IMR-90 (cell line): Measurements from ENCODE around the gene CYP2E1. TPM values are rescaled to one million over a fixed set of nuclear protein-coding genes. Genes with fewer than 3 reads are reported as not detected.

Experiments used
- ATAC-seq: fragments of 200-7000 bp; cut with Tn5 transposase; 2 replicates; pipeline ENCODE4 v1.9.1; 2020; ENCODE audit warnings: low read depth, mild to moderate bottlenecking, moderate library complexity
- BruUV-seq: library from RNA; stranded (reverse); fragments of 400-500 nt; replicated peaks from 2 replicates; lab custom pipeline; 2021; lab: Mats Ljungman, UMichigan
- CTCF ChIA-PET: fragments of 300-600 bp; formaldehyde crosslinking; extraction: SDS; loops from one replicate; lab custom pipeline; 2021; ENCODE audit warnings: antibody characterized with exemption; lab: Yijun Ruan, JAX
- POLR2A ChIA-PET: fragments of 300-600 bp; sonication (Branson Sonifier 250); formaldehyde crosslinking; loops from one replicate; lab custom pipeline; 2022; ENCODE audit warnings: antibody characterized with exemption; ENCODE audit not compliant: unreplicated experiment; lab: Charles Lee
- DNase-seq: peaks from one replicate; pipeline ENCODE4 v3.0.0; 2013
- H2AFZ ChIP-seq: replicated peaks from 2 replicates; pipeline ENCODE3; 2013; ENCODE audit warnings: low read length, mild to moderate bottlenecking; ENCODE audit not compliant: poor library complexity
- H2AK5ac ChIP-seq: 2 replicates; pipeline ENCODE4 v1.6.1; 2013; ENCODE audit warnings: low read depth, low read length, inconsistent platforms
- H2AK9ac ChIP-seq: replicated peaks from 2 replicates; pipeline ENCODE3; 2013; ENCODE audit warnings: mild to moderate bottlenecking, low read depth, low read length, moderate library complexity; ENCODE audit not compliant: poor library complexity
- H2BK120ac ChIP-seq: 2 replicates; pipeline ENCODE4 v1.6.1; 2013; ENCODE audit warnings: low read depth, low read length, inconsistent platforms
- H2BK15ac ChIP-seq: 3 replicates; pipeline ENCODE4 v1.6.1; 2013; ENCODE audit warnings: low read depth, low read length, inconsistent platforms
- H2BK20ac ChIP-seq: 2 replicates; pipeline ENCODE4 v1.6.1; 2013; ENCODE audit warnings: low read depth, mild to moderate bottlenecking, inconsistent platforms, low read length, moderate library complexity
- H2BK5ac ChIP-seq: 2 replicates; pipeline ENCODE4 v1.6.1; 2013; ENCODE audit warnings: mild to moderate bottlenecking, low read depth, low read length, inconsistent platforms; ENCODE audit not compliant: poor library complexity, severe bottlenecking
- H3K14ac ChIP-seq: replicated peaks from 2 replicates; pipeline ENCODE4 v1.6.1; 2013; ENCODE audit warnings: low read depth, low read length, inconsistent platforms
- H3K18ac ChIP-seq: 2 replicates; pipeline ENCODE4 v1.6.1; 2013; ENCODE audit warnings: low read depth, low read length, control low read depth
- H3K23ac ChIP-seq: 2 replicates; pipeline ENCODE4 v1.6.1; 2013; ENCODE audit warnings: low read depth, low read length, inconsistent platforms
- H3K27ac ChIP-seq: 2 replicates; pipeline ENCODE4 v1.5.1; 2013; ENCODE audit warnings: mild to moderate bottlenecking, control low read depth, low read length; ENCODE audit not compliant: insufficient read depth
- H3K27me3 ChIP-seq: 2 replicates; pipeline ENCODE4 v1.6.1; 2013; ENCODE audit warnings: low read length; ENCODE audit not compliant: control insufficient read depth, insufficient read depth
- H3K36me3 ChIP-seq: 2 replicates; pipeline ENCODE4 v1.6.1; 2013; ENCODE audit warnings: low read length, mixed read lengths; ENCODE audit not compliant: control insufficient read depth, insufficient read depth
- H3K4ac ChIP-seq: 2 replicates; pipeline ENCODE4 v1.6.1; 2013; ENCODE audit warnings: low read depth, low read length, inconsistent platforms
- H3K4me1 ChIP-seq: 2 replicates; pipeline ENCODE4 v1.6.1; 2013; ENCODE audit warnings: low read length, mixed read lengths; ENCODE audit not compliant: control insufficient read depth, insufficient read depth
- H3K4me2 ChIP-seq: 2 replicates; pipeline ENCODE4 v1.6.1; 2013; ENCODE audit warnings: low read depth, mild to moderate bottlenecking, control low read depth, low read length, moderate library complexity
- H3K4me3 ChIP-seq: 2 replicates; pipeline ENCODE4 v1.5.1; 2013; ENCODE audit warnings: low read depth, mild to moderate bottlenecking, control low read depth, low read length, moderate library complexity; ENCODE audit not compliant: insufficient read depth
- H3K56ac ChIP-seq: 2 replicates; pipeline ENCODE4 v1.6.1; 2013; ENCODE audit warnings: low read length, inconsistent platforms; ENCODE audit not compliant: insufficient read depth; ENCODE audit errors: extremely low read depth
- H3K79me1 ChIP-seq, 2 experiments: 2 replicates each; pipeline ENCODE4 v1.6.1; 2013; ENCODE audit warnings: low read length in 2 of 2, inconsistent platforms in 1 of 2, low read depth in 1 of 2
- H3K9ac ChIP-seq: 2 replicates; pipeline ENCODE4 v1.6.1; 2013; ENCODE audit warnings: low read depth, low read length, control low read depth
- H3K9me1 ChIP-seq: 2 replicates; pipeline ENCODE4 v1.6.1; 2013; ENCODE audit warnings: low read length, inconsistent platforms; ENCODE audit not compliant: insufficient read depth
- H3K9me3 ChIP-seq: 2 replicates; pipeline ENCODE4 v1.6.1; 2013; ENCODE audit warnings: low read length; ENCODE audit not compliant: control insufficient read depth, insufficient read depth
- H4K20me1 ChIP-seq: 2 replicates; pipeline ENCODE4 v1.6.1; 2013; ENCODE audit warnings: low read length, inconsistent platforms; ENCODE audit not compliant: insufficient read depth
- H4K5ac ChIP-seq: 2 replicates; pipeline ENCODE4 v1.6.1; 2013; ENCODE audit warnings: mild to moderate bottlenecking, low read depth, low read length, control low read depth
- H4K8ac ChIP-seq, 2 experiments: 2 replicates each; pipeline ENCODE4 v1.6.1; 2013; ENCODE audit warnings: low read depth in 2 of 2, low read length in 2 of 2, control low read depth in 1 of 2, inconsistent platforms in 1 of 2
- H4K91ac ChIP-seq: 2 replicates; pipeline ENCODE4 v1.6.1; 2013; ENCODE audit warnings: low read depth, low read length, inconsistent platforms; ENCODE audit not compliant: insufficient read depth
- BHLHE40 ChIP-seq: fragments of 150-350 bp; IDR thresholded peaks from 2 replicates; pipeline ENCODE4 v1.6.1; 2016; ENCODE audit warnings: mild to moderate bottlenecking, low read depth, low read length
- CEBPB ChIP-seq: IDR thresholded peaks from 2 replicates; pipeline ENCODE4 v1.6.1; 2012; ENCODE audit warnings: low read depth, low read length, improper control_type of control experiment
- CHD1 ChIP-seq: IDR thresholded peaks from 2 replicates; pipeline ENCODE4 v1.6.1; 2012; ENCODE audit warnings: low read depth, low read length, improper control_type of control experiment
- CTCF ChIP-seq: conservative IDR thresholded peaks from 2 replicates; pipeline ENCODE4 v1.5.1; 2012; ENCODE audit warnings: mild to moderate bottlenecking, low read depth, low read length, improper control_type of control experiment
- ELK1 ChIP-seq: fragments of 150-350 bp; IDR thresholded peaks from 2 replicates; pipeline ENCODE4 v1.6.1; 2016; ENCODE audit warnings: low read depth, mild to moderate bottlenecking, low read length, moderate library complexity, borderline replicate concordance
- FOS ChIP-seq: fragments of 150-350 bp; IDR thresholded peaks from 2 replicates; pipeline ENCODE4 v1.6.1; 2016; ENCODE audit warnings: low read depth, low read length
- MAFK ChIP-seq: IDR thresholded peaks from 2 replicates; pipeline ENCODE4 v1.6.1; 2012; ENCODE audit warnings: low read depth, low read length, improper control_type of control experiment
- MAZ ChIP-seq: IDR thresholded peaks from 2 replicates; pipeline ENCODE4 v1.6.1; 2012; ENCODE audit warnings: low read depth, mild to moderate bottlenecking, low read length, improper control_type of control experiment, moderate library complexity, borderline replicate concordance
- MXI1 ChIP-seq: IDR thresholded peaks from 2 replicates; pipeline ENCODE4 v1.6.1; 2012; ENCODE audit warnings: low read depth, mild to moderate bottlenecking, low read length, moderate library complexity, borderline replicate concordance
- NFE2L2 ChIP-seq: fragments of 150-350 bp; IDR thresholded peaks from 2 replicates; pipeline ENCODE4 v1.6.1; 2016; ENCODE audit warnings: low read depth, mild to moderate bottlenecking, low read length
- POLR2A ChIP-seq: IDR thresholded peaks from 2 replicates; pipeline ENCODE4 v1.6.1; 2012; ENCODE audit warnings: mild to moderate bottlenecking, low read depth, low read length
- RAD21 ChIP-seq: IDR thresholded peaks from 2 replicates; pipeline ENCODE4 v1.6.1; 2012; ENCODE audit warnings: low read length, improper control_type of control experiment
- RCOR1 ChIP-seq: IDR thresholded peaks from 2 replicates; pipeline ENCODE4 v1.6.1; 2012; ENCODE audit warnings: mild to moderate bottlenecking, low read length, improper control_type of control experiment; ENCODE audit not compliant: insufficient replicate concordance
- RFX5 ChIP-seq: IDR thresholded peaks from 2 replicates; pipeline ENCODE4 v1.8.0; 2012; ENCODE audit warnings: low read depth, mild to moderate bottlenecking, low read length, moderate library complexity
- SMC3 ChIP-seq: fragments of 150-350 bp; IDR thresholded peaks from 2 replicates; pipeline ENCODE4 v1.6.1; 2016; ENCODE audit warnings: low read depth, mild to moderate bottlenecking, antibody characterized with exemption, low read length, moderate library complexity
- USF2 ChIP-seq: fragments of 150-350 bp; IDR thresholded peaks from 2 replicates; pipeline ENCODE4 v1.6.1; 2017; ENCODE audit warnings: mild to moderate bottlenecking, antibody characterized with exemption, low read length, low read depth
- WGBS, 2 experiments: methylation state at CpG; one replicate each; pipeline versions ENCODE4 v1.1.5 to v1.1.7; 2013; ENCODE audit warnings: missing lambda C conversion rate in 2 of 2; ENCODE audit not compliant: insufficient read length in 1 of 2; ENCODE audit errors: extremely low coverage in 2 of 2; 5-methylcytosine and 5-hydroxymethylcytosine counted together
- dilution Hi-C: fragments of 300-500 bp; cut with HindIII; formaldehyde crosslinking; loops from one replicate; pipeline ENCODE4 v1.14.3; 2018; ENCODE audit warnings: low sequenced_read_pairs; ENCODE audit not compliant: unreplicated experiment
- in situ Hi-C: fragments of 300-500 bp; cut with MboI; formaldehyde crosslinking; loops from 3 replicates; pipeline ENCODE4 v1.14.3; 2019; ENCODE audit warnings: low sequenced_read_pairs, inconsistent platforms, mixed read lengths
- intact Hi-C: fragments of 100-400 bp; cut with micrococcal nuclease; formaldehyde crosslinking; loops from 2 replicates; pipeline ENCODE4 v1.10.0; 2022
- polyA plus RNA-seq, 3 experiments: library from polyadenylated mRNA; depleted of rRNA; stranded (reverse); fragments of >200 nt; gene quantifications; 2 replicates each; pipeline ENCODE4 v1.2.3, GENCODE V29; 2012; ENCODE audit warnings: low replicate concordance in 1 of 3
- total RNA-seq: library from RNA; depleted of rRNA; stranded (reverse); fragments of >200 nt; gene quantifications from 2 replicates; pipeline ENCODE4 v1.2.3, GENCODE V29; 2012

Gene CYP2E1
- total and polyA plus RNA-seq, 2 of the 4 experiments (the other 2 are of a cell fraction), result 0.36 to 1.7 TPM

- ChIA-PET POLR2A (no interaction called here), CTCF (no interaction called here)
- Histone ChIP-seq H3K36me3 (no peaks in the 10 kb centered on the region), H4K20me1 (no peaks in the 10 kb centered on the region), H4K8ac (no peak overlapping the region), H3K79me1 (no peaks in the 10 kb centered on the region), H4K5ac (no peak overlapping the region), H3K23ac (no peak overlapping the region), H3K27me3 (peaks cover 1% of the 10 kb centered on the region; the same call in 1 of the 2 replicates), H2BK120ac (no peak overlapping the region), H3K9me3 (no peaks in the 10 kb centered on the region), H3K9me1 (no peaks in the 10 kb centered on the region), H3K4me2 (no peak overlapping the region), H3K14ac (no peak overlapping the region), H3K56ac (no peak overlapping the region), H2BK5ac (no peak overlapping the region), H3K18ac (no peak overlapping the region), H4K91ac (no peak overlapping the region), H3K4me1 (no peaks in the 10 kb centered on the region), H2BK15ac (no peak overlapping the region), H3K9ac (no peak overlapping the region), H3K4ac (no peak overlapping the region), H3K4me3 (no peak overlapping the region), H2AK5ac (no peak overlapping the region), H3K27ac (no peak overlapping the region), H2BK20ac (no peak overlapping the region), H2AK9ac (no peak overlapping the region), H2AFZ (no peak overlapping the region)
- dilution Hi-C loops (no loop called here), intact Hi-C loops (no loop called here), in situ Hi-C loops (no loop called here)
- no TSS peak for BruUV-seq
- TF ChIP-seq CTCF (no peak), CEBPB (no peak), MAZ (no peak), RCOR1 (no peak), MXI1 (no peak), NFE2L2 (no peak), RFX5 (no peak), CHD1 (no peak), SMC3 (no peak), USF2 (no peak), RAD21 (no peak), MAFK (no peak), BHLHE40 (no peak), FOS (no peak), POLR2A (no peak), ELK1 (no peak)
- WGBS, 2 experiments, result 56% methylated on average over 3 of the region's 4 CpGs; no CpG with 5 or more reads in 1 of the 2 experiments
- DNase-seq (no peak), ATAC-seq (no peak)
Measured at GRCh38 chr10:133536198-133536597, 9.0 kb downstream of the CYP2E1 start.
